Hepatocyte (in vitro differentiated cells): ENCODE measurements around the gene LDLRAD2. TPM values are rescaled to one million over a fixed set of nuclear protein-coding genes. Genes with fewer than 3 reads are reported as not detected.
A peak's percentile ranks its signal among the peaks of the same experiment; 100 is the strongest.

Experiments
- DNase-seq: peaks from one replicate; pipeline ENCODE4 v3.0.0-alpha.2; 2016; ENCODE audit warnings: low spot score
- H2AFZ ChIP-seq: fragments of 200-600 bp; sonication (generic); 2 replicates; pipeline ENCODE4 v1.6.0; 2016; ENCODE audit warnings: antibody characterized with exemption, mild to moderate bottlenecking
- H3K27ac ChIP-seq: fragments of 200-600 bp; sonication (generic); 2 replicates; pipeline ENCODE4 v1.5.1; 2016; ENCODE audit warnings: mild to moderate bottlenecking
- H3K27me3 ChIP-seq: fragments of 200-600 bp; sonication (generic); 2 replicates; pipeline ENCODE4 v1.6.1; 2016
- H3K36me3 ChIP-seq: fragments of 200-600 bp; sonication (generic); replicated peaks from 2 replicates; pipeline ENCODE4 v1.5.1; 2016; ENCODE audit warnings: low read depth; ENCODE audit not compliant: insufficient read depth
- H3K4me1 ChIP-seq: fragments of 200-600 bp; sonication (generic); 2 replicates; pipeline ENCODE4 v1.5.1; 2016; ENCODE audit warnings: mild to moderate bottlenecking, moderate library complexity; ENCODE audit not compliant: insufficient read depth
- H3K4me2 ChIP-seq: fragments of 200-600 bp; sonication (generic); 2 replicates; pipeline ENCODE4 v1.6.0; 2016
- H3K4me3 ChIP-seq: fragments of 200-600 bp; sonication (generic); 2 replicates; pipeline ENCODE4 v1.5.1; 2016; ENCODE audit warnings: mild to moderate bottlenecking
- H3K79me2 ChIP-seq: fragments of 200-600 bp; sonication (generic); 2 replicates; pipeline ENCODE4 v1.6.0; 2017; ENCODE audit warnings: mild to moderate bottlenecking
- H3K9me2 ChIP-seq: fragments of 200-600 bp; sonication (generic); replicated peaks from 2 replicates; pipeline ENCODE4 v1.6.0; 2017; ENCODE audit warnings: mild to moderate bottlenecking; ENCODE audit not compliant: insufficient read depth
- H3K9me3 ChIP-seq: fragments of 200-600 bp; sonication (generic); 2 replicates; pipeline ENCODE4 v1.5.1; 2016; ENCODE audit warnings: low read depth, mild to moderate bottlenecking
- H4K20me1 ChIP-seq: fragments of 200-600 bp; sonication (generic); 2 replicates; pipeline ENCODE4 v1.6.0; 2016; ENCODE audit warnings: mild to moderate bottlenecking; ENCODE audit not compliant: insufficient read depth, poor library complexity, severe bottlenecking
- EZH2 ChIP-seq: fragments of 200-600 bp; sonication (generic); IDR thresholded peaks from 2 replicates; pipeline ENCODE4 v1.6.1; 2016; ENCODE audit warnings: antibody characterized with exemption, mild to moderate bottlenecking, borderline replicate concordance
- EZH2phosphoT487 ChIP-seq: fragments of 200-600 bp; sonication (generic); IDR thresholded peaks from one replicate; pipeline ENCODE4 v1.6.1; 2018; ENCODE audit warnings: antibody characterized with exemption, mild to moderate bottlenecking, low read depth, moderate library complexity; ENCODE audit not compliant: unreplicated experiment, severe bottlenecking
- WGBS: methylation state at CpG from one replicate; pipeline ENCODE4 v1.1.6; 2016; ENCODE audit warnings: low lambda C conversion rate; ENCODE audit errors: missing lambda C conversion rate; 5-methylcytosine and 5-hydroxymethylcytosine counted together
- polyA plus RNA-seq: library from polyadenylated mRNA; unstranded; fragments of >200 nt; fragmentation: Nextera tagmentation; extraction: Ambion mirVana; gene quantifications from 2 replicates; pipeline ENCODE4 v1.2.1, GENCODE V29; 2016
- total RNA-seq: library from RNA; depleted of rRNA; stranded (reverse); fragments of >200 nt; gene quantifications from 2 replicates; pipeline ENCODE4 v1.2.3, GENCODE V29; 2014
- TF ChIP-seq, protein P1 (sequence below): fragments of 200-600 bp; sonication (generic); IDR thresholded peaks from 2 replicates; pipeline ENCODE4 v1.5.1; 2016; ENCODE audit warnings: antibody characterized with exemption, mild to moderate bottlenecking; ENCODE audit not compliant: poor library complexity

LDLRAD2 gene
- total and polyA plus RNA-seq, 2 experiments from 2014 or later, result 0.10 to 8.2 TPM

DNA sequence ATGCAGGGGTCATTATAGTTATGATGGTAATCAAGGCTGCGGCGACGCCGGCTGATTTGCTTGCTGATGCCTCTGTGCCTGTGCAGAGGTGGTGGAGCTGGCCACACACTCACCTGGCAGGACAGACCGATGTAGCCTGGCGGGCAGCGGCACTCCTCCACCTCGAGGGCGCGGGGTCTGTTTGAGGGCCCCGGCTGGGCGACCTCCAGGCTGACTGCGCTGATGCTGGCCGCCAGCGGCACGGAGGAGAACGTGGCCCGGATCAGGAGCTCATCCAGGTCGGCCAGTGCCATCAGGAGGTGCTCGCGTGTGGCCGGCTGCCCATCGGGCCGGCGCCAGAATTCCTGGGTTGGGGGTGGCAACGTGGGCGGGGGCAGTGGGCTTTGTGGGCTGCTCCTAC is 52.7 kb downstream of the LDLRAD2 start:
- Histone ChIP-seq H4K20me1 (no peaks in the 10 kb centered on the region), H3K4me3 (no peak overlapping the region), H3K36me3 (no peaks in the 10 kb centered on the region), H3K4me2 (no peak overlapping the region), H3K9me3 (no peaks in the 10 kb centered on the region), H3K27ac (no peak overlapping the region), H3K4me1 (no peaks in the 10 kb centered on the region), H3K27me3 (no peaks in the 10 kb centered on the region), H3K9me2 (no peaks in the 10 kb centered on the region), H3K79me2 (no peaks in the 10 kb centered on the region), H2AFZ (no peak overlapping the region)
- WGBS, result 93% methylated on average over 17 of the region's 27 CpGs
- DNase-seq, result no peak
- TF ChIP-seq, protein P1, sequence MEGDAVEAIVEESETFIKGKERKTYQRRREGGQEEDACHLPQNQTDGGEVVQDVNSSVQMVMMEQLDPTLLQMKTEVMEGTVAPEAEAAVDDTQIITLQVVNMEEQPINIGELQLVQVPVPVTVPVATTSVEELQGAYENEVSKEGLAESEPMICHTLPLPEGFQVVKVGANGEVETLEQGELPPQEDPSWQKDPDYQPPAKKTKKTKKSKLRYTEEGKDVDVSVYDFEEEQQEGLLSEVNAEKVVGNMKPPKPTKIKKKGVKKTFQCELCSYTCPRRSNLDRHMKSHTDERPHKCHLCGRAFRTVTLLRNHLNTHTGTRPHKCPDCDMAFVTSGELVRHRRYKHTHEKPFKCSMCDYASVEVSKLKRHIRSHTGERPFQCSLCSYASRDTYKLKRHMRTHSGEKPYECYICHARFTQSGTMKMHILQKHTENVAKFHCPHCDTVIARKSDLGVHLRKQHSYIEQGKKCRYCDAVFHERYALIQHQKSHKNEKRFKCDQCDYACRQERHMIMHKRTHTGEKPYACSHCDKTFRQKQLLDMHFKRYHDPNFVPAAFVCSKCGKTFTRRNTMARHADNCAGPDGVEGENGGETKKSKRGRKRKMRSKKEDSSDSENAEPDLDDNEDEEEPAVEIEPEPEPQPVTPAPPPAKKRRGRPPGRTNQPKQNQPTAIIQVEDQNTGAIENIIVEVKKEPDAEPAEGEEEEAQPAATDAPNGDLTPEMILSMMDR, result no peak
- no peak for TF ChIP-seq EZH2phosphoT487
- TF ChIP-seq EZH2, result no peak

DNA sequence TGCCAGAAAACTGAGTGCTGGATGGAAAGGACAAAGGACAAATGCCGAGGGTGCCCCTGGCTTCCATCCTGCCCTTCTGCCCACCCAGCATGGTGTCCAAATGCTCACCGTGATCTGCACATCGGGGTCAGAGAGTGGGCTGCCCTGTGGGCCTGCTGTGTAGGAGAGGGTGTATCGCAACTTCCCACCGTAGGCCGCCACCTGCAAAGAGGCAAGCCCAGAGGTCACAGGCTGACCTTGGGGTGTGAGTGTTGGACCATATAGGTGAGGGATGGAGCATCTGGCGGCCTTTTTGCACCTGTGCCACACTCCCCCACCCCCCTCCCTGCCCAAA is 53.5 kb downstream of the LDLRAD2 start:
- Histone ChIP-seq H4K20me1 (no peaks in the 10 kb centered on the region), H3K4me3 (no peak overlapping the region), H3K79me2 (no peaks in the 10 kb centered on the region), H3K27me3 (no peaks in the 10 kb centered on the region), H3K27ac (no peak overlapping the region), H3K9me3 (no peaks in the 10 kb centered on the region), H2AFZ (no peak overlapping the region), H3K9me2 (no peaks in the 10 kb centered on the region), H3K4me1 (no peaks in the 10 kb centered on the region), H3K36me3 (no peaks in the 10 kb centered on the region), H3K4me2 (no peak overlapping the region)
- no peak for DNase-seq
- 97% methylated on average over 7 of the region's 7 CpGs for WGBS
- no peak for TF ChIP-seq EZH2
- TF ChIP-seq, protein P1, result no peak
- TF ChIP-seq EZH2phosphoT487, result no peak

GRCh38 chr1:21865943-21866706 is 54.1 kb downstream of the LDLRAD2 start:
- H4K20me1 ChIP-seq, result no peaks in the 10 kb centered on the region
- peak; percentile 46 for DNase-seq
- 48% methylated on average over 11 of the region's 11 CpGs for WGBS

More at GRCh38 chr1:21865943-21866706, 54.1 kb downstream of the LDLRAD2 start:
- Histone ChIP-seq H3K4me2 (no peak overlapping the region), H3K4me3 (no peak overlapping the region), H3K4me1 (no peaks in the 10 kb centered on the region), H3K27ac (no peak overlapping the region), H2AFZ (no peak overlapping the region), H3K36me3 (no peaks in the 10 kb centered on the region), H3K9me3 (no peaks in the 10 kb centered on the region), H3K79me2 (no peaks in the 10 kb centered on the region), H3K27me3 (no peaks in the 10 kb centered on the region), H3K9me2 (no peaks in the 10 kb centered on the region)
- no peak for TF ChIP-seq EZH2phosphoT487
- TF ChIP-seq, protein P1, result peak; percentile 22
- no peak for TF ChIP-seq EZH2
